Measurements from ENCODE around the gene RSPO3.

DNA sequence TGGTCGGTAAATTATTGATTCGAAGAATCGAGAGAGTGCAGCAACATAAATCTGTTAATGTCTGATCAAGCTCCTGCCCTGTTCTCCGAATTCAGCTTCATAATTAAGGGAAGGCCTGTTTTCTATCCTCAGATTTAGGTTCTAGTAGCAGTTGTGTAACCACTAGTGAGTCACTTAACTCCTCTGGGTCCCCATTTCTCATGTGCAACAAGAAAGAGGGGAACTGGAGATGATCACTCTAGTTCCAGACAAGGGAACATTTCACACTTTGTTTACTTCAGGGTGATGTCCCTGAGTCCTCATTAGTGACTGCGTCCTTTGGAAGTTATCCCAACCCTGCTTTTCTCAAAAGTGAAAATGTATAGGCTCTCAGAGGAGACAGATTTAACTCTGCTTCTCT is 80.1 kb downstream of the RSPO3 start:
- TF ChIP-seq, protein P1, sequence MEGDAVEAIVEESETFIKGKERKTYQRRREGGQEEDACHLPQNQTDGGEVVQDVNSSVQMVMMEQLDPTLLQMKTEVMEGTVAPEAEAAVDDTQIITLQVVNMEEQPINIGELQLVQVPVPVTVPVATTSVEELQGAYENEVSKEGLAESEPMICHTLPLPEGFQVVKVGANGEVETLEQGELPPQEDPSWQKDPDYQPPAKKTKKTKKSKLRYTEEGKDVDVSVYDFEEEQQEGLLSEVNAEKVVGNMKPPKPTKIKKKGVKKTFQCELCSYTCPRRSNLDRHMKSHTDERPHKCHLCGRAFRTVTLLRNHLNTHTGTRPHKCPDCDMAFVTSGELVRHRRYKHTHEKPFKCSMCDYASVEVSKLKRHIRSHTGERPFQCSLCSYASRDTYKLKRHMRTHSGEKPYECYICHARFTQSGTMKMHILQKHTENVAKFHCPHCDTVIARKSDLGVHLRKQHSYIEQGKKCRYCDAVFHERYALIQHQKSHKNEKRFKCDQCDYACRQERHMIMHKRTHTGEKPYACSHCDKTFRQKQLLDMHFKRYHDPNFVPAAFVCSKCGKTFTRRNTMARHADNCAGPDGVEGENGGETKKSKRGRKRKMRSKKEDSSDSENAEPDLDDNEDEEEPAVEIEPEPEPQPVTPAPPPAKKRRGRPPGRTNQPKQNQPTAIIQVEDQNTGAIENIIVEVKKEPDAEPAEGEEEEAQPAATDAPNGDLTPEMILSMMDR (IDR thresholded peaks at IDR 0.05) = no peak
- TF ChIP-seq POLR2A (IDR thresholded peaks at IDR 0.05) = no peak

All from lower leg skin (tissue), 3 donors.